Vagina (tissue), 2 donors: ENCODE results near the gene PRR13. TPM values are rescaled to one million over a fixed set of nuclear protein-coding genes. Genes with fewer than 3 reads are reported as not detected.
A peak's percentile ranks its signal among the peaks of the same experiment; 100 is the strongest.
"Not testable (repeated sequence)": the region's sequence is repeated elsewhere in the genome, so short reads cannot be mapped to it uniquely, and the experiment has no call there.

Experiments used
- DNase-seq, 2 donors: peaks; one replicate each; pipeline ENCODE4 v3.0.0-alpha.2; 2017; ENCODE audit errors: extremely low spot score in 2 of 2
- H3K27ac ChIP-seq: fragments of 200-600 bp; sonication (generic); one replicate; pipeline ENCODE4 v1.5.1; 2019
- H3K27me3 ChIP-seq: fragments of 200-600 bp; sonication (generic); one replicate; pipeline ENCODE4 v1.5.1; 2019
- H3K36me3 ChIP-seq, 2 donors: fragments of 200-600 bp; sonication (generic); one replicate each; pipeline ENCODE4 v1.5.1; 2017 to 2019
- H3K4me1 ChIP-seq: fragments of 200-600 bp; sonication (generic); one replicate; pipeline ENCODE4 v1.5.1; 2019
- H3K4me3 ChIP-seq, 2 donors: fragments of 200-600 bp; sonication (generic); 1 replicate in 1 of 2; 2 replicates in 1 of 2; pipeline ENCODE4 v1.5.1; 2016 to 2019
- H3K9me3 ChIP-seq: fragments of 200-600 bp; sonication (generic); one replicate; pipeline ENCODE4 v1.5.1; 2019
- POLR2A ChIP-seq, 2 donors: fragments of 450-650 bp; IDR thresholded peaks; one replicate each; pipeline ENCODE4 v1.6.1; 2017; ENCODE audit warnings: antibody characterized with exemption in 2 of 2, mild to moderate bottlenecking in 2 of 2, moderate library complexity in 2 of 2
- POLR2AphosphoS5 ChIP-seq, 2 donors: sonication (generic); formaldehyde crosslinking; IDR thresholded peaks; one replicate each; pipeline ENCODE4 v1.9.0; 2017; ENCODE audit warnings: antibody characterized with exemption in 2 of 2, mild to moderate bottlenecking in 2 of 2, low read depth in 1 of 2; ENCODE audit not compliant: insufficient read depth in 1 of 2
- intact Hi-C: fragments of 100-400 bp; cut with DNase I; formaldehyde crosslinking; loops from one replicate; pipeline ENCODE4 v1.15.1; 2023
- total RNA-seq: library from RNA; depleted of rRNA; stranded (reverse); fragments of >200 nt; gene quantifications from one replicate; pipeline ENCODE4 v1.2.3, GENCODE V29; 2016
- TF ChIP-seq, protein P1 (sequence below), 3 experiments: fragments of 450-650 bp in 2 of 3; fragments of 200-600 bp in 1 of 3; sonication (generic) in 1 of 3; IDR thresholded peaks; one replicate each; pipeline ENCODE4 v1.5.1; 2017 to 2019; ENCODE audit warnings: antibody characterized with exemption in 3 of 3, mild to moderate bottlenecking in 2 of 3, moderate library complexity in 2 of 3

Gene PRR13
- total RNA-seq, 1 donor from 2014 or later: 54.0 TPM

DNA sequence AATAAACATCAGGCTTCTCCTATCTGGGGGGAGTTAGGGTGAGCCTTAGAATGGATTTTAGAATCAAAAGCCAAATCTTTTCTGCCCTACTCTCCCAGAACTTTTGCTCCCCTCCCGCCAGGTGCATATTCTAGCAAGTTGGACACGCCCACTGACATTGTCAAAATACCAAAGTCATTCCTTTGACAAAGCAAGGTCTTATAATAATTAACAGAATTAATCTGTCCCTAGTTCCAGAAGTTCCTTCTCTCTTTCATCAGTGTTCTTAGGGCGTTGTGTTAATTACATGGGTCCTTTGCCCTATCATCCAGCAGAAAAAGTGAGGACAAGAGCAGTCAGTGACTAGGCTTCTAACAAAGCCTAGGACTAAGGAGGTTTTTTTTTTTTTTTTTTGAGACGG, 2.4 kb downstream of the PRR13 start:
- Histone ChIP-seq H3K27me3 (no peaks in the 10 kb centered on the region), H3K27ac (no peak overlapping the region), H3K36me3 (peaks cover 0 to 31% of the 10 kb centered on the region in 2 donors), H3K9me3 (no peaks in the 10 kb centered on the region), H3K4me1 (peaks cover 28% of the 10 kb centered on the region), H3K4me3 (no peak overlapping the region)
- DNase-seq: no peak
- TF ChIP-seq, protein P1, sequence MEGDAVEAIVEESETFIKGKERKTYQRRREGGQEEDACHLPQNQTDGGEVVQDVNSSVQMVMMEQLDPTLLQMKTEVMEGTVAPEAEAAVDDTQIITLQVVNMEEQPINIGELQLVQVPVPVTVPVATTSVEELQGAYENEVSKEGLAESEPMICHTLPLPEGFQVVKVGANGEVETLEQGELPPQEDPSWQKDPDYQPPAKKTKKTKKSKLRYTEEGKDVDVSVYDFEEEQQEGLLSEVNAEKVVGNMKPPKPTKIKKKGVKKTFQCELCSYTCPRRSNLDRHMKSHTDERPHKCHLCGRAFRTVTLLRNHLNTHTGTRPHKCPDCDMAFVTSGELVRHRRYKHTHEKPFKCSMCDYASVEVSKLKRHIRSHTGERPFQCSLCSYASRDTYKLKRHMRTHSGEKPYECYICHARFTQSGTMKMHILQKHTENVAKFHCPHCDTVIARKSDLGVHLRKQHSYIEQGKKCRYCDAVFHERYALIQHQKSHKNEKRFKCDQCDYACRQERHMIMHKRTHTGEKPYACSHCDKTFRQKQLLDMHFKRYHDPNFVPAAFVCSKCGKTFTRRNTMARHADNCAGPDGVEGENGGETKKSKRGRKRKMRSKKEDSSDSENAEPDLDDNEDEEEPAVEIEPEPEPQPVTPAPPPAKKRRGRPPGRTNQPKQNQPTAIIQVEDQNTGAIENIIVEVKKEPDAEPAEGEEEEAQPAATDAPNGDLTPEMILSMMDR (IDR thresholded peaks at IDR 0.05): no peak
- no peak for TF ChIP-seq POLR2AphosphoS5 (IDR thresholded peaks at IDR 0.05; ENCODE audit: insufficient read depth in 1 of 2, low read depth in 1 of 2)
- TF ChIP-seq POLR2A (IDR thresholded peaks at IDR 0.05): no peak
- intact Hi-C loops: no loop called here

DNA sequence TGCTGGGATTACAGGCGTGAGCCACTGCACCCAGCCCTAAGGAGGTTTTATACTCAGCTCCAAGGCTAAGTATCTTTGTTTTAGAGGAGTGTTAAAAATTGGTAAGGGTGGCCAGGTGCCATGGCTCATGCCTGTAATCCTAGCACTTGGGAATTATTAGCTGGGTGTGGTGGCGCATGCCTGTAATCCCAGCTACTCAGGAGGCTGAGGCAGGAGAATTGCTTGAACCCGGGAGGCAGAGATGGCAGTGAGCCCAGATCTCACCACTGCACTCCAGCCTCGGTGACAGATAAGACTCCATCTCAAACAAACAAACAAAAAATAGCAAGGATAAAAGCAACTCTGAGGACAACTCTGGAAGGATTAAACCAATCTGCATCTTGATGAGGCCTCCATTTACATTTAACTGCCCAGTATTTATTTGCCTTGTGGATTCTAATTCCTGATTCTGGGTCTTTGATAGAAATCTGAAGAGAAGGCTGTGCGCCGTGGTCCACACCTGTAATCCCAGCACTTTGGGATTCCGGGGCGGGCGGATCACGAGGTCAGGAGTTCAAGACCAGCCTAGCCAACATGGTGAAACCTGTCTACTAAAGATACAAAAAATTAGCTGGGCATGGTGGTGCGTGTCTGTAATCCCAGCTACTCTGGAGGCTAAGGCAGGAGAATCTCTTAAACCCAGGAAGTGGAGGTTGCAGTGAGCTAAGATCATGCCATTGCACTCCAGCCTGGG, 3.2 kb downstream of the PRR13 start:
- H3K4me3 ChIP-seq, DNase-seq, H3K27me3 ChIP-seq, H3K9me3 ChIP-seq, intact Hi-C loops, H3K27ac ChIP-seq: not testable (repeated sequence)
- H3K36me3 ChIP-seq: peaks cover 0 to 31% of the 10 kb centered on the region in 2 donors
- peaks cover 28% of the 10 kb centered on the region for H3K4me1 ChIP-seq

DNA sequence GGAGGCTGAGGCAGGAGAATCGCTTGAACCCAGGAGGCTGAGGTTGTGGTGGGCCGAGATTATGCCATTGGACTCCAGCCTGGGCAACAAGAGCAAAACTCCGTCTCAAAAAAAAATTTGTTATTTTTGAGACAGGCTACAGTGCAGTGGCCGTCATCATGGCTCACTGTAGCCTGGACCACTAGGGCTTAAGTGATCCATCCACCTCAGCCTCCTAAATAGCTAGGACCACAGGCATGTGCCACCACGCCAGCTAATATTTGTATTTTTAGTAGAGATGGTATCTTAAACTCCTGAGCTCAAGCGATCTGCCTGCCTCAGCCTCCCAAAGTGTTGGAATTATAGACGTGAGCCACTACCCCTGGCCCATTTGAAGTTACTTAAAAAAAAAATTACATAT, 9.4 kb downstream of the PRR13 start:
- Histone ChIP-seq H3K27ac (no peak overlapping the region), H3K36me3 (peaks cover 2 to 26% of the 10 kb centered on the region in 2 donors)
- intact Hi-C loops: loop anchor here (5.0 to 10.0 kb wide), 2 partner anchors 51 to 66 kb away; partner anchors contain the start of genes SP1 and TARBP2

DNA sequence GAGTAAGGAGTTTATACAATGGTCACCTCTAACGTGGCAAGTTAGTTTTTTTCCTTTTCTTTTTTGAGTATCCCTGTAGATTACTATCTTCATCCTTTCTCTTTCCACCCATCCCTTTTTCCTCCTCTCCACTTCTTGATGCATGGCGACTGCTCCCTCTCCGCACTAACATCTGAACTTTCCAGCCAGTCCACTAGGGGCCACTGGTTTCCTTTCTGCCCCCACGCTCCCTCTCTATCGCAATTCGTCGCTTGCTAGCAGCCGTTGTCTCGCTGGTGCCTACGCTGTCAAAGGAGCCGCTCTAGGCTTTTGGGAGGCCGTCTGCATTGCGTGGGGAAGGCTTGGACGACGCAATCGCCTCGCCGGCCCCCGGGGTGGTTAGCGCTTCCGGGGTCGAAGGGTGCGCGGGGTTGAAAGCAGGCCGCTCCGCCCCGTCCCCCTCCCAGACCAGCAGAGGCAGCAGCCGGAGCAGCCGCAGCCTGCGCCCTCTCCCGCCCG, 10.2 kb downstream of the PRR13 start, which contains the start of gene PCBP2:
Gene PCBP2 (plus strand): TSS at position 442 of the 498 bp plus-strand sequence. CDS start 2,699 bp downstream, outside the sequence.
- H3K27me3 ChIP-seq: no peaks in the 10 kb centered on the region
- peak; percentile 91 to 94 for TF ChIP-seq POLR2AphosphoS5 (IDR thresholded peaks at IDR 0.05; ENCODE audit: insufficient read depth in 1 of 2, low read depth in 1 of 2)
- TF ChIP-seq, protein P1 (IDR thresholded peaks at IDR 0.05): peak; percentile 83 to 93 (median 84)
- peak in 1 of 2 donors; percentile 59 for TF ChIP-seq POLR2A (IDR thresholded peaks at IDR 0.05)
- peak; percentile 98 for DNase-seq
- no peaks in the 10 kb centered on the region for H3K9me3 ChIP-seq
- peaks cover 25% of the 10 kb centered on the region for H3K4me1 ChIP-seq
- intact Hi-C loops: loop anchor here (5.0 to 10.0 kb wide), 2 partner anchors 51 to 67 kb away; partner anchors contain the start of genes SP1 and TARBP2
- peak within 1 kb of the TSS; percentile 98 for H3K27ac ChIP-seq
- peak within 1 kb of the TSS; percentile 74 to 80 for H3K4me3 ChIP-seq
- H3K36me3 ChIP-seq: peaks cover 2 to 32% of the 10 kb centered on the region in 2 donors

More for the DNA sequence above, 9.4 kb downstream of the PRR13 start:
- H3K4me1 ChIP-seq: peaks cover 25% of the 10 kb centered on the region
- H3K27me3 ChIP-seq: no peaks in the 10 kb centered on the region
- no peak overlapping the region for H3K4me3 ChIP-seq
- no peaks in the 10 kb centered on the region for H3K9me3 ChIP-seq
- TF ChIP-seq, protein P1 (IDR thresholded peaks at IDR 0.05): no peak
- TF ChIP-seq POLR2A (IDR thresholded peaks at IDR 0.05): no peak
- TF ChIP-seq POLR2AphosphoS5 (IDR thresholded peaks at IDR 0.05; ENCODE audit: insufficient read depth in 1 of 2, low read depth in 1 of 2): no peak
- DNase-seq: no peak

DNA sequence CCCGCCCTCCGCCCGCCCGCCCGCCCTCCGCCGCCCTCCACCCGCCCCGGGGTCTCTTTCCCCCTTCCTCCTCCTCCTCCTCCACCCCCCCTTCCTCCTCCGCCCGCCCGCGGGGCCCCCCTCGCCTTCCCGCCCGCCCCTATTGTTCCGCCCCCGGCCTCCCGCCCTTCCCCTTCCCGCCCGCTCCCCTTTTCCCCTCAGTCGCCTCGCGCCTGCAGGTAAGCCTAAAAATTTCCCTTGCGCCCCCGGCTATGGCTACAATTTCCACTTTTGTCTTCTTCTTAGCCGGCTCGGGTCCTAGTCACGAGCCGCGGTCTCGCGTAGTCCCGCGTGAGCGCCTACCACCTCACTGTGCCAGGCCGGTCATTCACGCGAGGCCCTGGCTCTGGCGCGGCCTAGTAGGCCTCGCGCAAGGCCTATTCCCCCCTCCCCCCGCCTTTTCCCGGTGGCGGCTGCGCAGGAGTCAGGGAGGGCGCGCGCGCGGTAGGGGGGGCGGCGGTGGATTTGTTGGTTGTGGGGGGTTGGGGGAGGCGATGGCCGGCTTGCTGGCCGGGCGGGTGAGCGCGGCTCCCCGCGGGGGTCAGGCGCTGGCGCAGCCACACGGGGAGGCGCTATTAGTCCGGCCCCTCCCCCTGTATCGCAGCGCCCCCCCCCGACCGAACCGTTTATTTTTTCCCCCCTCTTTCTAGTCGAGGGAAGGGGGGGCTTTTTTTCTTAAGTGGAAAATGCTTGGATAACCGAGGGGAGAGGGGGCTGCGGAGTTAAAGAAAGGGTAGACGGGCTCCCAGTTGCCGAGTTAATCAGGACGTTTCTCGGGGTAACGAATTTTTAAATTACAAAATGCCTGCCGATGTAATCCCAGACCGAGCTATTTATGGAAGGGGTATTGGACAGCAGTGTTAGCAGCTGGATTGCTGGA, 10.9 kb downstream of the PRR13 start:
- intact Hi-C loops: loop anchor here (5.0 to 10.0 kb wide), 2 partner anchors 50 to 68 kb away; partner anchors contain the start of genes SP1 and TARBP2
- peaks cover 2 to 33% of the 10 kb centered on the region in 2 donors for H3K36me3 ChIP-seq
- peaks cover 25% of the 10 kb centered on the region for H3K4me1 ChIP-seq

More for the DNA sequence above, 10.9 kb downstream of the PRR13 start:
- peak in 1 of 2 donors; percentile 56 for TF ChIP-seq POLR2AphosphoS5 (IDR thresholded peaks at IDR 0.05; ENCODE audit: insufficient read depth in 1 of 2, low read depth in 1 of 2)
- TF ChIP-seq, protein P1 (IDR thresholded peaks at IDR 0.05): peak in 1 of 3 experiments; percentile 54
- no peak for TF ChIP-seq POLR2A (IDR thresholded peaks at IDR 0.05)
- H3K9me3 ChIP-seq: no peaks in the 10 kb centered on the region
- H3K27ac ChIP-seq: peak overlapping the region; percentile 98
- peak in 1 of 2 donors; percentile 92 for DNase-seq
- H3K4me3 ChIP-seq: peak overlapping the region; percentile 74 to 80
- H3K27me3 ChIP-seq: no peaks in the 10 kb centered on the region
